Measurements from ENCODE around the gene MICAL3.
"Not testable (repeated sequence)": the region's sequence is repeated elsewhere in the genome, so short reads cannot be mapped to it uniquely, and the experiment has no call there.

MICAL3 gene

DNA sequence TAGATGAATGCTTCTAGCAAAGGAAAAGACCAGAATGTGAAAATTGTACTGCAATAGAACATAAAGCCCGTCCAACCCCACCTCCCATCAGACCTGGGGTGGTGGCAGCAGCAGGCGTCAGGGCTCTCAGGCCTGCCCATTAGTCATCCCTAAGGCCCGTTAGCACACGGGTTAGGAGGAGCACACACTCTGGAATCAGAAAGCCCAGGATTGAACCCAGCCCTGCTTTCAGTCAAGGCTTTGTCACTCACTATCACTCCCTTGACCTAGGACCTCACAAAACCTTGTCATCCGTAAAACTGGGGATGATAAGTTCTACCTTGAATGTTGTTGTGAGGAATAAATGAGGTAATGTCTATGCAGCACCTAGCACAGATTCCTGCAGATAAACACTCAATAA lies 26.9 kb downstream of the MICAL3 start:
- DNase-seq = no peak

DNA sequence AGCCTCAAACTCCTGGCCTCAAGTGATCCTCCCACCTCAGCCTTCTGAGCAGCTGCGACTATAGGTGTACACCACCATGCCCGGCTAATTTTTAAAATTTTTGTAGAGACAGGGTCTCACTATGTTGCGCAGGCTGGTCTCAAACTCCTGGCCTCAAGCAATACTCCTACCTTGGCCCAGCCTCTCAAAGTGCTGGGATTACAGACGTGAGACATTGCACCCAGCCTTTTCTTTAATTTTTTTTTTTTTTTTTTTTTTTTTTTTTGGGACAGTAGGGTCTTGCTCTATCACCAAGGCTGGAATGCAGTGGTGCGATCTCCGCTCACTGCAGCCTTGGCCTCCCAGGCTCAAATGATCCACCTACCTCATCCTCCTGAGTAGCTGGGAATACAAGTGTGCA lies 29.1 kb downstream of the MICAL3 start:
- not testable (repeated sequence) for DNase-seq

DNA sequence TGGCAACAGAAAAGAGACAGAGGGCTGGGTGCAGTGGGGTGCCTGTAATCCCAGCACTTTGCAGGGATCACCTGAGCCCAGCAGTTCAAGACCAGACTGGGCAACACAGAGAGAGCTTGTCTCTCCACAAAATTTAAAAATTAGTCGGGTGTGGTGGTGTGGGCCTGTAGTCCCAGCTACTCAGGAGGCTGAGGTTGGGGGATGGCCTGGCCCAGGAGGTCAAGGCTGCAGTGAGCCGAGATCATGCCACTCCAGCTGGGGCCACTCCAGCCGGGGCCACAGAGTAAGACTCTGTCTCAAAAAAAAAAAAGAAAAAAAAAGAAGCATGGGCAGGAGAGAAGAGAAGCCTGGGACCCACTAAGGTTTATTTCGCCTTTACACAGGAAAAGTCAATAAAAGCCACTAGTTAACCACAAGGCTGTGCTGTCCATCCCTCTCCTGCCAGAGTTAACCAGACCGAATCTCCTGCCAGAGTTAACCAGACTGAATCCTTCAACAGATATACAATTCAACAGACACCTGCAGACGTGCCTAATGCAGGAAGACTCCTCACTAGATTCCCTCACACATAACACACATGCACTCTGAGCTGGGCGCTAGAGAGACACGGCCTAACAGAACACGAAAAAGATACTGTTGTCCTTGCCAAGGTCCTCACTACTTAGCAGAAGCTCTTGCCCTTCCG lies 29.8 kb downstream of the MICAL3 start:
- DNase-seq = no peak

DNA sequence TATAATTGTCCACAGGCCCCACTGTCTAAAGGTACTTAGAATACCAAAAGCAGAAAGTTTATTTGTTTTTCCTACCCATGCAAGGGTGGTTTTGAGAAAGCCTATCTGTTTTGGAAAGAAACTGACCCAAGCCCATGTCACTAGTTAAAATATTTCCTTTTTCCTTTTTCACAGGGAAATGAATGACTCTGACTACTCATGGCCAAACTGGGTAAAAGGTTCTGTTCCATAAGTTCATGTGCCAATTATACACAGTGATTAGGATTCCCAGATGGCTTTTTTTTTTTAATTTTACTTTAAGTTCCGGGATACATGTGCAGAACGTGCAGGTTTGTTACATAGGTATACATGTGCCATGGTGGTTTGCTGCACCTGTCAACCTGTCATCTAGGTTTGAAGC lies 31.4 kb downstream of the MICAL3 start:
- DNase-seq = not testable (repeated sequence)

DNA sequence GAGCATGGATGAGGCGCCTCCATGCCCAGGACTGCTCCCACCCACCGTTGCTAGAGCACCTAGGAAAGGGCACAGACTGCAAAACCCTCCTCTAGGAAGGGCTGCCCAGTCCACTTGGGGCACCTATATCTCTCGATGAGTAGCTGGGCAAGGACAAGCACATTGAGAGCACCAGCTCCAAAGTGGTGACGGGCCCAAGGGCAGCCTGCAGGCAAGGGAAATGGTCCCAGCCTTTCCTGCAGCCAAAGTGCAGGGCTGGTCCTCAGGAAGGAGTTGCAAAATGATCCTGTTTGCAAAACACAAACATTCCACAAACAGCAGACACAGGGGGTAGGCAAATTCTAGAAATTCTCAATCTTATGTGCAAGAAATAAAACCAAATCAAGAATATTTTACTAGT lies 32.4 kb downstream of the MICAL3 start:
- not testable (repeated sequence) for DNase-seq

- no peak for DNase-seq
Measured at GRCh38 chr22:17990942-17991341, 33.4 kb downstream of the MICAL3 start.

DNA sequence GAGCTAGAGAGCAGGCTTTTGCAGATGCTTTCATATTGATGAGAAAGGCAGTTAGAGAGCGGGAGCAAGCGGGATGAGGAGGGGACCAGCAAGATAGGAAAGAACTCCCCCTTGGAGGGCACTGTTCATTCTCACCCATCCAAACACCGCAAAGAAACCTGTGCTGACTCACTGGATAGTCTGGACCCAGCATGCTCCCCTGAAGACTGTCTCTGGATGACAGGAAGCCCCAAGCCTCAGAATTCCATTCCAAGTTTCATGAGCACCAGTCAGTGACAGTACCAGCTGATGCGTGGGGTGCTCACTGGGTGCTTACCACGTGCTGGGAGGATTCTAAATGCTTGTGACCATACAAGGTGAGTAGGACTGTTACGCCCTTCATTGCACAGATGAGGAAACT lies 34.2 kb downstream of the MICAL3 start:
- DNase-seq = no peak

DNA sequence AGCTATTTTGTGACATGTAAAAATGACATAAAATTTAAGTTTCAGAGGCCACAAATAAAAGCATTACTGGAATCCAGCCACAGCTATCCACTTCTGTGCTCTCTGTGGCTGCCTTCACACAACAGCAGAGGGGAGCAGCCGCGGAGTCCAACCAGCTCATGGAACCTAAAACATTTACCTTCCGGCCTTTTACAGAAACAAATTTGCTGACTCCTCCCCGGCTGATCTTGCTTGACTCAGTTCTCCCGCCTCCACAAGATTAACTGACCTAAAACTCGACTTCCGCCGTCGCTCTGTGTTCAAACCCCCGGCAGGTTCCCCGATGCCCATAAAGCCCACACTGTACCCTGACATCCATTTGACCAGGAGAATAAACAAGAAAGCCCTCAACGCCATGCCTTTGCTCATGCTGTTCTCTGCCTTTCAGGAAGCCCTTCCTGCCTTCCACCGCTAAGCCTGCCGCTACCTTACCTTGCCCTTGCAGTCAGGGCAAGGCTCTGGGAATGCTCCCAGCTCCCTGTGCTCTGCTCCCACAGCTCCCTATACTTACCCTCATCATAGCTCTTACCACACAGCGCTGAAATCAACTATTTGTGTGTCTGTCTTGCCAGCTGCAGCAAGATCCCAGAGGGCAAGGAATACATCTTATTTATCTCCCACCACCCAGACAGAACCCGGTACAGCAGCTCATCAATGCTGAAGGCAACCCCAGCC lies 35.4 kb downstream of the MICAL3 start:
- DNase-seq = no peak

- no peak for DNase-seq
Measured at GRCh38 chr22:17985606-17986005, 38.8 kb downstream of the MICAL3 start.

DNA sequence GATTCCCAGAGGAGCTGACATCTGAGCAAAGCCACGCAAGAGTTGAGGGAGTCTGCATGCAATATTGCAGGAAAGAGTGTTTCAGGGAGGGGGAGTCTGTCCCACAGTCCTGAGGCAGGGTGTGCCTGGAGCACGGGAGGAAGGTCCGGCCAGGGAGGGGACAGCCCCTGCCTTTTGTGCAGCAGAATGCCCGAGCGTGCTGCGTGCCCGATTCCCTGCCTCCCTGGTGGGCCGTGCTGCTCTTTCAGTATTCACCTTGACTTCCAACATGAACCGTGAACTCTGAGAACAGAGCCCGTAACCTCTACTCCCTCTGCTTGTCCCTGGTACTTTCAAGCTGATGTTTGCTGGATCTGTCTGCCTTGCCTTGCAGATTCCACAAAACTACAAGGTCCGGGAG lies 39.3 kb downstream of the MICAL3 start:
- not testable (repeated sequence) for DNase-seq

- DNase-seq = no peak
Measured at GRCh38 chr22:17984114-17984513, 40.2 kb downstream of the MICAL3 start.

DNA sequence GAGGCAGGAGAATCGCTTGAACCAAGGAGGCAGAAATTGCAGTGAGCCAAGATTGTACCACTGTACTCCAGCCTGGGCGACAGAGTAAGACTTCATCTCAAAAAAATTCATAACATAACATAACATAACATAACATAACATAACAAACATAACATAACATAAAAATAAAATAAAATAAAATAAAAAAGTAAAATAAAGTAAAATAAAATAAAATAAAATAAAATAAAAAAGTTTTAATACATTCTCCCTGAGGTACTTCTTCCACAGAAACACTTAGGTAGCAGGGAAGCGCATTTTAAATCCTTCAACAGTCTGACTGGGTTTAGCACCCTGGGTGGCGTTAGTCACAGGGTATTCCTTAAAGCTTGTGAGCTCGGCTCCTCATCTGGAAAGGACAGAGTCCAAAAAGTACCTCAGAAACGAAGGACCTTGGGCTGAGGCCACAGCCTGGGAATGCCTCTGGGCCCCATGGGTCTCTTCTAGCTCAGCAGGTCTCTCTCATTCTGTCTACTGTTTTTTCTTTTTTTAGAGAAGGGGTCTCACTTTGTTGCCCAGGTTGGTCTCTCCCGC lies 41.7 kb downstream of the MICAL3 start:
- no peak for DNase-seq

DNA sequence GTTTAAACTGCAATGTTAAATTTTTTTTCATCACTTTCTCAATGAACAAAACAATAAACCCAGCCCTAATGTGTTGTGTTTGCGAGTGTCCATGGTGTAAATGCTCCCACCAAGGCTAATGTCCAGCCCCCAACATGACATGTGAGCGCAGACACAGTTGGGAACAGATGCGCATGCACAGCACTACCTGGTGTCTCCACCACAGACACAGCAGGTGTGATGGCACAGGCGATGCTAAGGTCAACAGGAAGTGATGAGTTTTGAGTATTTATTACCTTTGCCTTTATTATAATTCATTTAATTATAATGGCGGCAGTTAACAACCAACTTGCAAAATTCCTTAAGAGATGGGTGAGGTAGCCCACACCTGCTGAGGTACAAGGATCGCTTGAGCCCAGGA lies 42.9 kb downstream of the MICAL3 start:
- DNase-seq = no peak

- DNase-seq = peak; percentile 21
Measured at GRCh38 chr22:17980638-17981051, 43.7 kb downstream of the MICAL3 start.

- DNase-seq = no peak
Measured at GRCh38 chr22:17980015-17980590, 44.3 kb downstream of the MICAL3 start.

- DNase-seq = no peak
Measured at GRCh38 chr22:17978027-17978426, 46.3 kb downstream of the MICAL3 start.

GRCh38 chr22:17977371-17977770 lies 47.0 kb downstream of the MICAL3 start:
- no peak for DNase-seq

- no peak for DNase-seq
Measured at GRCh38 chr22:17976121-17976520, 48.2 kb downstream of the MICAL3 start.

DNA sequence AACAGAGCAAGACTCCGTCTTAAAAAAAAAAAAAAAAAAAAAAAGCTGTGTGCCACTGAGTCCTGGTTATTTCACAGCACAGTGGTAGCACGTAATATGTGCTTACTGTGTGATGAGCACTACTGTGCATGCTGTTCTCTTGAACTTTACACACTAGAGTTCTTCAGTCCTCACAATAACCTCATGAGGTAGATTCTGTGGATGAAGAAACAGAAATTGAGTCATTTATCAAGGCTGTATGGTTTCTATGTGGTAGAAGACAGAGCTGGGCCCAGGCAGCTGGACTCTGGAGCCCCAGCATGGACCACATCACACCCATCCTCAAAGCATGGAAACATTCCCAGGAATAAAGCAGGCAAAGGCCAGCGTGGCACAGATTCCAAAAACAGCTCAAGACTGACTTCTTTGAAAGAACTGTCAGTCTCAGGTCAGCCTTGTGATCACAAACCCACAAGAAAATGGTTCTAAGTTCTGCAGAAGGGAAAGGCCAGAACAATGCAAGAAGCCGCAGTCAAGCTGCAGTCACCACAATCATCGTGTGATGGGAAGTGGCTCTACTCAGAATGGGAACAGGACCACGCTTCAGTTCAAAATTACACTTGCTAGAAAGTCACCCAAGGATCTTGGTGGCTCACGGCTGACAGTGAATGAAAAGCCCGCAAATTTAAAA lies 49.5 kb downstream of the MICAL3 start:
- no peak for DNase-seq

- no peak for DNase-seq
Measured at GRCh38 chr22:17974087-17974486, 50.3 kb downstream of the MICAL3 start.

DNA sequence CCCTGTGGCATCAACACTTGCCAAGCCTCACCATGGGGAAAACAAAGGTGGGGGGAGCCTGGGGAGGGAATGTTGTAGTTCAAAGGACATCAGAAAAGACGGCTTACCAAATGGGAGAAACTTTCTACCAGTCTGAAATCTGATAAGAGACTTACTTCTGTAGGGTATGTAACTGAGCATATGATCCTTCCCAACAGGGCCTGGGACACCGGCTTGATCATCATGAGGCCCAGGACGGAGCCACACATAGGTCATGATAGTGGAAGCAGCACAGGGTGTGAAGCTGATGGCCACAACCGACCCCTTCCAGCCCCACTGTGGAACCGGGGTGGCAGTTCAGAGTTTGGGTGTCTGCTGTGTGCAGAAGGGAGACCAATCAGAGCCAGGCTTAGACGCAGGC lies 51.1 kb downstream of the MICAL3 start:
- no peak for DNase-seq

DNA sequence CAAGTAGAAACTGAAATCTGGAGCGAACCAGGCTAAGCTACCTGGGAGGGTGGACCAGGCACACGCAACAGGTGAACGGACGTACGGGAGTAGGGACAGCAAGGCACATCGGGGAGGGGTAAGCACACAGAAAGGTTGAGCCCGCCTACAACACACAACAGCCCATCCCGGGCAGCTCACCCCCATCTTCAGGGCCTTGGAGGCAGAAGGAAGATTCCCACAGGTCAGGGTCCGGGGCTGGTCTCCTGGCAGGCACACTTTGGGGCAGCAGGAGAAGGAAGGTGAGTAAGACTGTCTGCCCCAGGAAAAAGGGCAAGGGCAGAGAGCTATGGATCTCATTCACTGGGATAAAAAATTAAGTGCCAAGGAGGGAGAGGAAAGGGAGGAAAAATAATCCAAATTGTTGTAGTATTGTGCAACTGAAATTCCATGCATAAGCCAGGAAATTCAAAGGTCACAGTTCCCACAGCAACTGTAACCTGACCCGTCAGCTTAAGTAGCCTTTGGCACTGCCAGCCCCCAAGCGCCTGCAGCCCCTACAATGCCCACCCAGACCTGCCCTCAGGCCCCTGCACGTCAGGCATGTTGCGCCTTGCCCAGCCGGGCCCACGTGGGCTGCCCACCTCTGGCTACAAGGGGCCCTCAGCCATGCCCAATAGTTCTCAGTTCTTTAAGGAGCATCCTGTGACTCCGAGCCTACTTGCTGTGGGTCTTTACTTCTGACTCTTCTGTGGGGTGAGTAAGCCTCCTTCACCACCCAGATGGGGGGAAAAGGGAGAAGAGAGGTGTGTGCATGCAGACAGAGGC lies 51.8 kb downstream of the MICAL3 start:
- DNase-seq = no peak

GRCh38 chr22:17971711-17972110 lies 52.6 kb downstream of the MICAL3 start:
- no peak for DNase-seq

Measured in RPMI8226 (cell line).